Activated T-helper 9 cell treated with anti-CD3 and anti-CD28 coated beads, Interleukin-2, amount 50 U/mL, for 16 hours (primary cell): ENCODE results near the gene NDUFAF7.
"Not testable (repeated sequence)": the region's sequence is repeated elsewhere in the genome, so short reads cannot be mapped to it uniquely, and the experiment has no call there.

Experiments
- DNase-seq: peaks from one replicate; pipeline ENCODE4 v3.0.0-alpha.2; 2020; ENCODE audit warnings: low read depth

The NDUFAF7 gene

GRCh38 chr2:37283207-37283606, 51.7 kb downstream of the NDUFAF7 start:
- no peak for DNase-seq

DNA sequence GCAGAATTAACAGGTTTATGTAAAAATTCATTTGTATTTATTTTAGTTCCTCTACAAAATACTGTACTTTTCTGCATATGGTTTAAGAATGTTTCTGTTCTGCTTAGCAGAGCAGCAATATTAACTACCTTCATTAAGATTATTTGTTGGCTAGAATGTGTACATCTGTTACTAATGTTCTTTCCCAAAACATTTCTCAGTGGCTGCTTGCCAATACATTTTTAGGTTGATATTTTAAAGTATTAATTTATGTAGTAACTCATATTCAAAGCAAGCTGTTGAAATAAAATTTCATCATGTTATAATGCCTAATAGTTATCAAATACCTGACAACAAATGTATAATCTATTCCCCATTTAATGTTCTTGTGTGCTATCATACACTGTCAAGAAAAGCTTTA, 52.9 kb downstream of the NDUFAF7 start:
- no peak for DNase-seq

DNA sequence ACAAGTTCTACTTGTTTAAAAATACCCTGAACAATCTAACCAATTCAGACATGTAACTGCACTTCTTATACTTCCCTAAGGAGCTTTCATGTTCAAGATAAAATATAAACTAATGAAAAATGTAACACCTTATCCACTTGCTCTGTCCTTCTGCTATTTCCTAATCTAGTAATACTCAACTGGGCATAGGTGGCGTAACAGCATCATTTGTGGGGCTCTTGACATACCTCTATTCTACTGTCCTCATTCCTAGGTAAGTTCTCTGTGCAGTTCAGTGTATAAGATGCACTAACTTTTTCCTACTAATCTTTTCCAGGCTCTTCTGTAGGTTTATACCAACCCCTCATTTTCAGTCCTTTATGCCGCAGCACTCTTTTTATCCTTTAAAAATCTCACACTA, 56.5 kb downstream of the NDUFAF7 start:
- DNase-seq, result no peak

GRCh38 chr2:37291680-37292079, 60.2 kb downstream of the NDUFAF7 start:
- DNase-seq, result no peak

- DNase-seq, result not testable (repeated sequence)
Measured at GRCh38 chr2:37294858-37295257, 63.4 kb downstream of the NDUFAF7 start.

DNA sequence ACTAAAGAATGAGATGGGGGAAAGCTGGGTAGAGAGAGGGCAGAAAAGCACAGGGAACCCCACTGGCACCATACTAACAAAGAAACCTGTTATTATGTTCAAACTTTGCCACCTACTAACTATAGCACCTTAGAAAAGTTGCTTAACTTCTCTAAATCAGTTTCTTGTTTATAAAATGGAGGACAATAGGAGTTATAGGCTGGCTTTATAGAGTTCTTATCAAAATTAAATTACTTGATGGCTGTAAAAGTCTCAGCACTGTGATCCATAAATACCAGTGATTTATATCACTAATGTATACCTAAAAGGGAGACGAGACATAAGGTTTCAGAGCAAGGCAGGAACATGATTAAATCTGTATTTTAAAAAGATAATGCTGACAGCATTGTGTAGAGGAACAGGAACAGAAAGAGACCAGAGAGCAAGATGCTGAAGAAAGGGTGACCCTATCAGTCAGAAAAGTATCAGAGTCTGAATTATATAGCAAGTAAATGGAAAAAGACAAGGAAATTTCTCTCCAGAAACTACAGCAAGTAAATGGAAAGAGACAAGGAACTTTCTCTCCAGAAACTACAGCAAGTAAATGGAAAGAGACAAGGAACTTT, 64.1 kb downstream of the NDUFAF7 start:
- DNase-seq, result no peak

DNA sequence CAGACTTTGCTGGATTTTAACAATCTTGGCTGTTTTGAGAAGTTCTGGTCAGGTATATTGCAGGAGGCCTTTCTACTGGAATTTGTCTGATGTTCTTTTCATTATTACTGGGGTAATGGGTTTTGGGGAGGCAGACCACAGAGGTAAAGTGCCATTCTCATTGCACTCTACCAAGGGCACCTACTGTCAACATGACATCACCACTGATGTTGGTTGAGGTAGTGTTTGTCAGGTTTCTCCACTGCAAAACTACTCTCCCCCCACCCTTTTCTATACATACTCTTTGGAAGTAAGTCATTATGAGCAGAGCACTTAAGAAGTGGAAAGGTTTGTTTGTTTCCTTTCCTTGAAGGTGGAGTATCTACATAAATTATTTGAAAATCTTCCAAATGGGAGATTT, 66.2 kb downstream of the NDUFAF7 start:
- DNase-seq, result no peak
